Measurements from ENCODE around the gene SUPT4H1.
A peak's percentile ranks its signal among the peaks of the same experiment; 100 is the strongest.

Gene SUPT4H1

GRCh38 chr17:58316260-58316960, 35.6 kb downstream of the SUPT4H1 start:
- DNase-seq, result no peak

DNA sequence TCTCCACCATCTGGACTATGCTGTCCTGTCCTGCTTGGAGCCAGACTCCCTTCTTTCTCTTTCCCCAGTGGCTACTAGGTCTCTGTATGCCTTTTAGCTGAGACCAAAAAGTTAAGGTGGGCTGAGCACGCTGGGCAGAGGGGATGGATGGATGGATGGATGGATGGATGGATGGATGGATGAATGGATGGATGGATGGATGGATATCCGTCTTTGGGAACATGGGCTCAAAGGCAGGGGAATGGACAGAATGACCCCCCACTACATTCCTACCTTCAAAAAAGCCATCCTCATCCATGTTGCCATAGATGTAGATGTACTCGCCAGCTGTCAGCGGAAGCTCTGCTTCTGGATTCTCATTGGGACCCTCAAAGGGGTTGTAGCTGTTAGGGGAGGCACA, 36.3 kb downstream of the SUPT4H1 start:
- no peak for DNase-seq

DNA sequence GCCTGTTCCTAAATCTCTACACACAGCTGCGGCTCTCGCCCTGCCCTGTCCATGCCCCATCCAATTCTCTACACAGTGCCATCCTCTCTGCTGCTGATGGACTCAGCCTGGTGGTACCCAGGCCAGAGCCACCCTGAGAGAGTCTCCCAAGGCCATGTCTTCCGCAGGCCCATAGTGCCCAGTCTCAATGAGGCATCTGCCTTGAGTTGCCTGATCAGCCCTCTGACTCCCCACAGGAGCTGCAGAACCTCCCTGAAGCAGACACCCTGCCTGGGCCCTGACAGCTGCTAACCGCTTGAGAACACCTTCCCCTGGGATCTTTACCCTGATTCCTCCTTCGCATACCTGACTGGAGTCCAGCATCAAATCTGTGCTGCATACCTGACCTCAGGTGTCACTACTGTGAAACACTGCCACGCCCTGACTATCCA, 36.7 kb downstream of the SUPT4H1 start:
- no peak for DNase-seq

GRCh38 chr17:58314706-58315015, 37.3 kb downstream of the SUPT4H1 start:
- DNase-seq, result no peak

DNA sequence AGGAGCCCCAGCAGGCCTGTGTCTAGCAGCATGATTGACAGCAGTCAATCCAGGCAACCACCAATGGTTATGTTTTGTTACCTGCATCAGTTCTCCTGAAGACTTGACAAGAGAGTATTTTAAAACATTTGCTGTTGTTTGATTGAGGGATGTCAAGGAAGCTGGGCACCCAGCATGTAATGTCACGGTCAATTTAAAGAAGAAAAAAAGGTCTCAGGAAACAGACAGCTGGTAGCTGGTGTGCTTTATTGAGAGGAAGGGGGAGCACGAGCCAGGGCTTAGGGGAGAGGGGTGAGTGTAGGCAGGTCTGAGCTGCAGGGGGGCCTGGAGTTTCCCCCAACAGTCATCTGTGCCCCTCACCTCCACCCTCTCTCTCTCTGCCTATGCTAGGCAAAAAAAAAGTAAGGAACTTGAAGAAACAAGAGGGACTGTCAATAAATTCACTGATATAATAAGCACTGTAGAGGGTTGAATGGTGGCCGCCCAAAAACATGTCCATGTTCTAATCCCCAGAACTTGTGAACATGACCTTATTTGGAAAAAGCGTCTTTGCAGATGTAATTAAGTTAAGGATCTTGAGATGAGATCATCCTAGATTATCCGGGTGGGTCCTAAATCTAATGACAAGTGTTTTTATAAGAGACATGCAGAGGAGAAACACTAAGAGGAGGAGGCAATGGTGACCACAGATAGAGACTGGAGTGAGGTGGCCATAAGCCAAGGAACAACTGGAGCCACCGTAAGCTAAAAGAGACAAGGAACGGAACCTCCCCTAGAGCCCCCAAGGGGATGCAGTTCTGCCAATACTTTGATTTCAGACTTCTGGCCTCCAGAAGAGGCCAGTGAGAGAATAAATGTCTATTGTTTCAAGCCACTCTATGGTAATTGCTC, 37.9 kb downstream of the SUPT4H1 start:
- DNase-seq, result no peak

- no peak for DNase-seq
Measured at GRCh38 chr17:58312829-58313228, 39.2 kb downstream of the SUPT4H1 start.

DNA sequence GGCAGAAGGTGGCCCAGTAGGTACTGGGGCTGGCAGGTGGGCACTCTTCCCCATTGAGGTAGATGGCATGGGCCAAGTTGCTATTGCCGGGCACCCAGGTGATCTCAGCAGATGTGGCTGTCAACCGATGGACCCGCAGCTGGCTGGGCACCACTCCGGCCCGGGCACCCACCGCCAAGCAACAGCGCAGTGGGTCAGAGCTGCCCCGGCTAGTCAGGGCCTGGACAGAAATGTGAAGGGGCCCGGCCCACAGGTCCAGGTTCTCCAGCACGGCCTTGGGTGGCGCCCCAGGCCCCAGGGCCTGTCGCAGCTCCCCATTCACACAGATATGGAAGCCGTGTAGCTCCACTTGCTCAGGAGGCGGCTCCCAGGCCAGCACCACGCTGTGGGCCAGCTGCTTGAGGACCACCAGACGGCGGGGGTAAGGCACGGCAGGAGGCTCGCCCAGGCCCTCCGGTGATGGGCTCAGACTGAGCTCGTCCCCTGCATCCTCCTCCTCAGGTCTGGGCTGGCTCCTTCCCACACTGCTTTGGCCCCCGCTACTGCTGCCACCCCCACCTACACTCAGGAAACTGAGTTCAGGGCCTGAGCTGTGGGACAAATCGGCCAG, 39.9 kb downstream of the SUPT4H1 start:
- DNase-seq, result no peak

DNA sequence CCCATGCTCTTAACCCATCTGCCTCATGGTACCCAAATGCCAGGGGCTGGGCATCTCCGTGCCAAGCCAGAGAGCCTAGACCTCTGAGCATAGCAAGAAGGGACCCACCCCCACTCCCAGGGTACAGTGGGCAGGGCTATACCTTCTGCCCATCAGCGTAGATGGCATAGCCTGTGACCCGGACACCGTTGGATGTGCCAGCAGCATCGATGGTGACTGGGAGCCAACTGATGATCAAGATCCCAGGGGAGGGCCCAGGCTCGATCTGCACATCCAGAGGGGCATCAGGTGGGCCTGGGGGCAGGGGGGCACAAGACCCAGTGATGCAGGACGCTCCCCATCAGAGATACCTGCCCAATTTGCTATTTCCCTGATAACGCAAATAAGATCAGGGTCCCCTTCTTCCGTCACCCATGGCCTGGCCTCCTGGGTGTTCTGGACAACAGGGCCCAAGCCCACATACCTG, 40.5 kb downstream of the SUPT4H1 start:
- no peak for DNase-seq

- DNase-seq, result no peak
Measured at GRCh38 chr17:58310511-58311428, 41.2 kb downstream of the SUPT4H1 start.

- DNase-seq, result no peak
Measured at GRCh38 chr17:58309918-58310259, 42.1 kb downstream of the SUPT4H1 start.

DNA sequence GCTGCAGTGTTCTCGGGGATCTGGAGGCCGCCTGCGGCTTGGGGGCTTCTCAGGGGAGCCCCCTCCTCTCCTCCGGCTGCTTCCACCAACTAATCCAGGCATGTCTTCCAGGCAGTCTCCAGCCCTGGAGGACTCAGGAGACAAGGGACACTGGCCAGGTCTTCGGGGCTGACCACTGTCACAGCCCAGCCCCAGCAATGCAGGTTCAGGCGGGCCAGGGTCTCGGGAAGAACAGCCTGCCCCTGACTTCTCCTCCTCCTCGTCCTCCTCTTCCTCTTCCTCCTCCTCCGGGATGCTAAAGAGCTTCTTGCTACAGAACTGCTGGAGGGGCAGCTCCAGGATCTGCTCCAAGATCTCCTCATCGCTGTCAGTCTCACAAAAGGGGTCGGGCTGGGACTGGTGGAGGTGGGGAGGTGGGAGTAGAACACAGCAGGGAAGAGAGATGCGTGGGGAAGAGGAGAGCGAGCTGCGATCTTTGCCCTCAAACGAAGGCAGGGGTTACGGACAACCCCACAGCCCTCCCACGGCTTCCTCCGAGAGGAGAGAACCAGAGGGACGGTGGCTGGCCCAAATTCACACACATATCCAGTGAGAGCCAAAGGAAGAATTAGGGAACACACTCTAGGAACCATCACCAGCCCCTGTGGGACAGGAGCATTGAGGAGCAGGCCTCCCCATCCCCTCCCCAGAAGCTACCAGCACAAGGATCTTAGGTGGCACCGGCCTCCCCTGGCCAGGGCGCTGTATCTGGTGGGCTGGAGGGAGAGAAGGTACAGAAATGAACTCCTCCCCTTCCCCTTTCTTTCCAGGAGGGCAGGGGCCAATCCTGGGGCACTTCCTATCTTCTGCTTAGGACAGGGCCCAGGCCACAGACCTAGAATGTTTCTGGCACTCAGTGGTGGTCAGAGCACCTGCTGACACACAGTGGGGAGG, 42.8 kb downstream of the SUPT4H1 start:
- DNase-seq, result no peak

- DNase-seq, result no peak
Measured at GRCh38 chr17:58308173-58308984, 43.6 kb downstream of the SUPT4H1 start.

DNA sequence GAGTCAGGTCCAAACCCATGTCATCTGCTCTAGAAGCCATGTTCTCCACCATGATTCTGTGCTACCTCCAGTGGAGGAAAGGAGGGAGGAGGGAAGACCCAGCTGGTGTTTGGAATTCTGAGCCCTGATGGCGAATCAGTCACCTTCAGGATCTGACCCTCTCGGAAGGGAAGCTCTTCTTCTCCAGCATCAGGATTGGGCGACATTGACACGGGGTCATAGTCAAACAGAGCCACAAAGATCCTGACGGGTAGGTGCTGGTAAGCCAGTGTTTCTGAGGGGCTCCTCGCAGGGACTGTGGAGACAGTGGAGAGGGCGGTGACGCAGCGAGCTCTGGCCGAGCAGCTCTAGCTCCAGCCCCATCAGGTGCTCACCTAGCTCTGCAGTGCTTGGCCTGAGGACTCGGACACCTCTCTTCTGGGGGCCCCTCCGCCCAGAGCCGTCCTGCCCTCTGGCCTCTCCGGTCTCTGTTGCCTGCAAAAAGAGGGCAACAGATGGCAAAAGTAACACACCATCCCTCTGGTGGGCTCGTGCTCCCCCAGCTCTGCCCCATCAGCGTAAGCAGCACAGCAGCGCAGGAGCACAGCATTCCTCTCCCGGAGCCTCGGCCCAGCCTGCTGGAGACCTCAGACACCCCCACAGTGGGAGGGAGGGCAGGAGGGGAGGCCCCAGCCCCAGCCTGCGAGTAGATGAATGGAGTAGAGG, 44.4 kb downstream of the SUPT4H1 start:
- DNase-seq, result no peak

DNA sequence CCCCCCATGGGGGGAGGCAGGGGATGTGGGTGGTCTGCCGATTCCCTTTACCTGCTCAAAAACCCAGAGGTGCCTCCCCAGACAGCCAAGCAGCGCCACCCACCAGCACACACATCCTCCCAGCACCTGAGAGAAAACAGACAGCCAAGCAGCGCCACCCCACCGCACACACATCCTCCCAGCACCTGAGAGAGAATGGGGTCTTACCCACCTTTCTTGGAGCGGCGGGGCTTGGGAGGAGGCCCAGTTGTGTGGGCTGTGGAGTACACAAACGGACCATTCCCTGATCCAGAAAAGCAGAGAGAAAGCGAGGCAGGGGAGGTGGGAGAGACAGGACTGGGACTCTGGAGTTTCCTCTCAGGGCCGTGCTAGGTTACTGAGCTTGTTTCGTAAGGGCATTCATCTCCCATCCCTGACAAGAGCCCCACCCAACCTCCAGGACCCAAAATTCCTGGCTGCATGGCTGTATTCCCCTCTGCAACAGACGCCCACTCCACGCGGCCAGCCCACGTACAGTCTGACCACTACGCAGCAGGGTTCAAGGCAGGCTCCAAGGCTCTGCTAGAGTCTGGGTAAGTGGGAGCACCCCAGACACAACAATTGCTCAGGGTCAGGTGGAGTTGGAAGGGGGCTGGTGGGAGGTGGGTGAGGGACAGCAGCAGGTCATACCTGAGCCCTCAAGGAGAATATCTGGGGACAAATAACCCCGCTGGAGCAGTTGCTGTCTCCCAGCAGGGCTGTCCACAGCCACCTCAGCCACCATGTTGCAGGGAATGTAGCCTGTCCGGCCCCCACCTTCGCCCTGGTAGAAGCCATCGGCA, 45.7 kb downstream of the SUPT4H1 start:
- no peak for DNase-seq

- DNase-seq, result no peak
Measured at GRCh38 chr17:58305626-58306025, 46.4 kb downstream of the SUPT4H1 start.

DNA sequence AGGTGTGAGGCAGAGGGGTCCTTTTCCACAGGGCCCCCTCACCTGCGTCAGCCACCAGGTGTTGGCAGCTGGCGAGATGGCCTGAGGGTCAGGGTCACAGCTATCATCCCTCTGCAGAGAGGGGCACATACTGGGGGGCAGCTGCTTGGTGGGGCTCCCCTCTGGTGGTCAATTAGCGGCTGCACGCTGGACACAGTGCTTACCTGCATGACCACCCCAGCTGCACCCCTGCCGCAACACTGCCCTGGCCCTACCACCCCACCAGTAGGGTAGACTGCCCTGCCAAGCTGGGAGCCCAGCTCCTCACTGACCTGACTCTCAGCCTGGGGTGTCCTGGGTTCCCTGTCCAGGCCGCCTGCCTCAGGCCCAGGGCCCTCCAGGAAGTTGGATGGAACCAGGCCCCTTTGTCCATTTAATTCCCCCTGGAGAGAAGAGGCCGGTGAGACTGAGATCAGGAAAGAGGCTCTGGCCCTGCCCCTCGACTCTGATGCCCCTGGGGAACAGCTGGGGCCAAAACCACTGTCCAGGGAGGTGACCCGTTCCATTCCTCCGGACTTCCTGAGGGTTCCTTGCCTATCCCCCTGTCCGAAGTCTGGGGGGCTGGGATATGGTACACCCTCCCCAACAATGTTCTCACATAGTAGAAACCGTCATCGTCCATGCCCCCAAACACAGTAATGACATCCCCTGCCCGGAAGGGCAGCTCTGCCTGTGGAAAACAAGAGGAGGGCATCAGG, 47.1 kb downstream of the SUPT4H1 start:
- DNase-seq, result no peak

GRCh38 chr17:58303971-58304749, 47.8 kb downstream of the SUPT4H1 start:
- DNase-seq, result peak; percentile 24

Data from NCI-H510A (cell line).